ENCODE results near the gene C22orf15.

C22orf15 gene

DNA sequence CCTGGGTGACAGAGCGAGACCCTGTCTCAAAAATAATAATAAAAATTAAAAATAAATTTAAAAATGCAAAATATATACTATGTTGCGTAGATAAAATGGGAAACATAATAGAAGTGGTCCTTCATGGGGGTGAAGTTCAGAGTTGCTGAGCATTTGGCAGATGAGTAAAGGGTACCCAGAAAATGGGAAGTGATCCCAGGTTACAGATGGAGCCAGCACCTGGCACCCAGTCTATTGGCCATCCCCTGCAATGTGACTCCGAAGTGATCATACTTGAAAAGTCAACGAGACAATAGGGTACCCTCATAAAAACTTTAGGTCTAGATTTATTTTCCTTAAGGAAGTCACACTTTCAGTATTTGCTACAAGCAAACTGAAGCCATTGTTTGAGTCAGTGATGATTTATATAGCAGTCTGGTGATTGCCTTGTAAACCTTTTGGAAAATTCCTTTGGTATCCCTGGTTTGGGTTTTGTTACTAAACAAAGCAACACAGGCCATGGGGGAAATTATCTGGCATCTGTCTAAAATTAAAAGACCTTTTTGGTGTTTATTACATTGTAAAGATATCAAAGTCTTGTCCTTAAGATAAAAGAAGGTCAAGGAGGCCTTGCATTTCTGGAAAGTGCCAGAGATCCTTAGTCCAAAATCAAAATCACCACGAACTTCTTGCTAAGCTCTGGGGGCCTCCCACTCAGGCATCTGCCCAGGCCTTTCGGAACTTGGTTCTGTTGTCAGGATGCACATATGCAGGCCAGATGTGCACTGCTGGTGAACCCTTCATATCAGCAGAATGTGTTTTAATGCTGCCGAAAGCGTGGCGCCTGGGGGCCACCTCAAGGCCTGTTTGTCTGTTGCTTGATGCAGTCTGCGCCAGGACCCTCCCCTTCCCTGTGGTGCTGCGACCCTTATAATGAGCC, 28.3 kb downstream of the C22orf15 start:
- no peak for DNase-seq

GRCh38 chr22:23791738-23792645, 29.2 kb downstream of the C22orf15 start:
- DNase-seq: no peak

- no peak for DNase-seq
These were observed 30.5 kb downstream of the C22orf15 start for GRCh38 chr22:23793326-23793725.

DNA sequence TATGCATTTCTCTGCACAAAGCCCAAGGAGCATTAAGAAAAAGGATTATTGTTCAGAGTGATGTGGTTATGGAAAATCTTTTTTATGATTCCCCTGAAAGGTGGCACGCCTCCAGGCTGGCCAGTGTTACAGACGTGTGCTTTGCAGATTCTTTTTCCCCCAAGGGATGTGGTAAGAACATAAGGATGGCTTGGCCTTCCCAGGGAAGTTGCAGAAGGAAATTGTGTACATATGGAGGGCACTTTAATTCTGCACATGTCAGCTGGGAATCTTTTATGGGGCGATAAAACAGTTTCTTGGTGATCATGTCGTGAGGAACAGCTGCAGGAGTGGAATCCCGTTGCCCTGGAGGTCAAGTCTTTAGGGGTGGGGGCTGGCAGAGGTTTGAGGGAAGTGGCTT, 33.7 kb downstream of the C22orf15 start:
- no peak for DNase-seq

- no peak for DNase-seq
These were observed 37.8 kb downstream of the C22orf15 start for GRCh38 chr22:23800297-23801237.

DNA sequence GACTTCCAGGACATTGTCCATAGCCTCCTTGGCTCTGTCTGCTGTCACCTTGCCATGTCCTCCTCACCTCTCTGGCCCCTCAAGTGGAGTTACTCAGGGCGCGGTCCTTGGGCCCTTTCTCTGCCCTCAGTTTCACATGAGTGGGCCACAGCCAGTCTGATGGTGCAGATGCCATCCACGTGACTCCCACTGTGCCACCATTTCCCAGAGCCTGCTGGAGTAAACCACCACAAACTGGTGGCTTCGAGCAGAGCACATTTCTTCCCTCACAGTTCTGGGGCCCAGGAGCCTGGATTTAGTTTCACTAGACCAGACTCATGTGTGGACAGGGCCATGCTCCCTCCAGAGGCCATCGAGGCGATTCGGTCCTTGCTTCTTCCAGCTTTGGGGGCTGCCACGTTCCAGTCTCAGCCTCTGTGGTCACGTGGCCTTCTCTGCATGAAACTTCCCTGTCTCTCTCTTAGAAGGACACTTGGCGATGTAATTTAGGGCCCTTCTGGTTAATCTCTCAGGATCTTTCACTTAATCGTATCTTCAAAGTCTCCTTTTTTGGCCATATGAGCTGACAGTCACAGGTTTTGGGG, 38.5 kb downstream of the C22orf15 start:
- DNase-seq: no peak

DNA sequence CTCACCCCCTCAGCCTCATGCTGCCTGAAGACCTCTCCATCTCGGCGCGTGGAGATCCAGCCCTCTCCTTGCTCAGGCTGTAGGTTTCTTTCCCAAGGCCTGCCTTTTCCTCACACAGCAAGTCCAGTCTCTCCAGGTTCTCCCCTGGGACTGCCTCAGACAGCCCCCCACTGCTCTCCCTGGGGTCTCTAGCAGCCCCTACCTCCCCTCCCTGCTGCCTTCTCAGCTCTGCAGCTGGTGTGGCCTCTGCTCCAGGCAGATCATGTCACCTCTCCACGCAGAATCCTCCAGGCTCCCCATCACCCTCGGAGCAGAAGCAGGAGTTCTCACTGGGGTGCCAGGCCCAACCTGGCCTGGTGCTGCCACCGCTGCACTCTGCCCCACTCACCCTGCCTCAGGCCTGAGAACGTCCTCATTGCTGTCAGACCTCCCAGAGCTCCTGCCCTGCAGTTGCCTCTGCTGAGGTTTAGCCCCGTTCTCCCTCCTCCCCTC, 39.1 kb downstream of the C22orf15 start:
- DNase-seq: no peak

- no peak for DNase-seq
These were observed 40.4 kb downstream of the C22orf15 start for GRCh38 chr22:23803001-23803819.

DNA sequence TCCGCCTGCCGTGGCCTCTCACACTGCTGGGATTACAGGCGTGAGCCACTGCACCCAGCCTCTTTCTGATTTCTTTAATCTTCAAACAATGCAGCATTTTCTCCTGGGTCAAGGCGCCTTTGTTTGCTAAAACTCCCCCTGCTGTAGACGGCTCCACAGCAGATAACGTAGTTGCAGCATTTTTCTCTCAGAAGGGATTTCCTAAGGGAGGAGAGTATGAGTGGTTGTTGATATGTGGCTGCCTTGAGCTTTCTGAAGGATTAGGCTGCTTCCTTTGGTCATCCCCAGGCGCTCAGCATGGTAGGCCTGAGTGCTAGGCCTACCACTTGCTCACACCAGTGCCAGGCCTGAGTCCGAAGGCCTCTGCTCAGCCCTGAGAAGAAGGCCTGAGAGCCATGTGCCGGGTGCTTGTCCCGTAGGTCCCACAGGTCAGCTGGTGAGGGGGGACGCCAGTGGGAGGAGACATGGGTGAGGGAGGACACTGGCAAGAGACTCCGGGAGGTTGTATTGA, 42.0 kb downstream of the C22orf15 start:
- DNase-seq: no peak

- no peak for DNase-seq
These were observed 44.0 kb downstream of the C22orf15 start for GRCh38 chr22:23806837-23807236.

DNA sequence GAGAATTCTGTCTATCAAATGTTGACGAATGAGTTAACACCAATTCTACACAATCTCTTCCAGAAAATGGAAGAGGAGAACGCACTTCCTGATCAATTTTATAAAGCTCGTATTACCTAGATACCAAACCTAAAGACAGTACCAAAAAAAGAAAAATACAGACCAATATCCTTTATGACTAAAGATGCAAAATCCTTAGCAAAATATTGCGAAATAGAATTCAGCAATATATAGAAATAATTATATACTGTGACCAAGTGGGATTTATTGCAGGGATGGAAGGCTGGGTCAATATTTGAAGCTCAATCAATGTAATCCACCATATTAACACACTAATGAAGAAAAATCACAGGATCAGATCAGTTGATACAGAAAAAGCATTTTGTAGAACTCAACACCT, 49.6 kb downstream of the C22orf15 start:
- no peak for DNase-seq

All from COR-L47 (cell line).